ENCODE measurements around the gene TJP3.

GRCh38 chr19:3760871-3761361 lies 52.7 kb downstream of the TJP3 start:
- TF ChIP-seq CTCF (IDR thresholded peaks at IDR 0.05) (no peak), EZH2 (IDR thresholded peaks at IDR 0.05) (no peak), EZH2phosphoT487 (IDR thresholded peaks at IDR 0.05) (no peak)

All from neural progenitor cell (in vitro differentiated cells).